ENCODE data around the gene CCDC40. TPM values are rescaled to one million over a fixed set of nuclear protein-coding genes. Genes with fewer than 3 reads are reported as not detected.

CCDC40 gene
- total and polyA plus RNA-seq, 2 of the 13 experiments (the other 11 are each of a cell fraction or from before 2014, with no cell fraction given), result 4.1 to 5.5 TPM

GRCh38 chr17:80035937-80036714 lies at the start of gene CCDC40 (continued):
- TF ChIP-seq IRX3 (CRISPR knock-in tag; IDR thresholded peaks at IDR 0.05; ENCODE audit: borderline replicate concordance, low read depth) (no peak), ZC3H13 (CRISPR knock-in tag; IDR thresholded peaks at IDR 0.05) (peak; percentile 76), ZNF775 (CRISPR knock-in tag; IDR thresholded peaks at IDR 0.05; ENCODE audit: borderline replicate concordance) (no peak), MNT (IDR thresholded peaks at IDR 0.05) (peak; percentile 72), PAX8 (CRISPR knock-in tag; IDR thresholded peaks at IDR 0.05; ENCODE audit: borderline replicate concordance) (no peak), TEF (CRISPR knock-in tag; IDR thresholded peaks at IDR 0.05) (no peak), CENPX (CRISPR knock-in tag; IDR thresholded peaks at IDR 0.05) (no peak), ZNF589 (CRISPR knock-in tag; conservative IDR thresholded peaks at IDR 0.05) (peak; percentile 74; the same call in 1 of the 2 replicates), RBFOX2 (IDR thresholded peaks at IDR 0.05; ENCODE audit: low read depth, low read length) (peak; percentile 82), ZNF563 (CRISPR knock-in tag; IDR thresholded peaks at IDR 0.05) (0 out of 2 replicates have a peak, but pooled peaks have one; percentile 59), ZNF749 (CRISPR knock-in tag; IDR thresholded peaks at IDR 0.05; ENCODE audit: borderline replicate concordance) (0 out of 2 replicates have a peak, but pooled peaks have one; percentile 42), NFAT5 (CRISPR knock-in tag; IDR thresholded peaks at IDR 0.05) (peak; percentile 44; the same call in 1 of the 2 replicates), EHMT2 (IDR thresholded peaks at IDR 0.05; ENCODE audit: borderline replicate concordance, low read depth, low read length) (no peak), SSRP1 (CRISPR knock-in tag; IDR thresholded peaks at IDR 0.05) (no peak), ZNF569 (CRISPR knock-in tag; IDR thresholded peaks at IDR 0.05; ENCODE audit: borderline replicate concordance) (0 out of 2 replicates have a peak, but pooled peaks have one; percentile 54), SIX4 (CRISPR knock-in tag; IDR thresholded peaks at IDR 0.05) (no peak), ZNF383 (CRISPR knock-in tag; IDR thresholded peaks at IDR 0.05; ENCODE audit: borderline replicate concordance) (no peak), ZNF614 (CRISPR knock-in tag; IDR thresholded peaks at IDR 0.05; ENCODE audit: borderline replicate concordance) (0 out of 2 replicates have a peak, but pooled peaks have one; percentile 48), ZNF891 (CRISPR knock-in tag; IDR thresholded peaks at IDR 0.05) (peak; percentile 87; the same call in 1 of the 2 replicates), SMARCE1 (IDR thresholded peaks at IDR 0.05; ENCODE audit: borderline replicate concordance) (no peak), ZBTB3 (CRISPR knock-in tag; IDR thresholded peaks at IDR 0.05; ENCODE audit: borderline replicate concordance, low read depth) (no peak)
